ENCODE data around the gene STING1.

GRCh38 chr5:139453683-139454567, 28.6 kb downstream of the STING1 start:
- no peak for TF ChIP-seq EZH2phosphoT487 (IDR thresholded peaks at IDR 0.05; ENCODE audit: low read depth, severe bottlenecking, unreplicated experiment)
- TF ChIP-seq CTCF (IDR thresholded peaks at IDR 0.05; ENCODE audit: poor library complexity) = no peak

Data from hepatocyte (in vitro differentiated cells).